ENCODE data around the gene ICAM2.
A peak's percentile ranks its signal among the peaks of the same experiment; 100 is the strongest.

GRCh38 chr17:63988741-63989621, 31.5 kb downstream of the ICAM2 start:
- TF ChIP-seq, protein P1, sequence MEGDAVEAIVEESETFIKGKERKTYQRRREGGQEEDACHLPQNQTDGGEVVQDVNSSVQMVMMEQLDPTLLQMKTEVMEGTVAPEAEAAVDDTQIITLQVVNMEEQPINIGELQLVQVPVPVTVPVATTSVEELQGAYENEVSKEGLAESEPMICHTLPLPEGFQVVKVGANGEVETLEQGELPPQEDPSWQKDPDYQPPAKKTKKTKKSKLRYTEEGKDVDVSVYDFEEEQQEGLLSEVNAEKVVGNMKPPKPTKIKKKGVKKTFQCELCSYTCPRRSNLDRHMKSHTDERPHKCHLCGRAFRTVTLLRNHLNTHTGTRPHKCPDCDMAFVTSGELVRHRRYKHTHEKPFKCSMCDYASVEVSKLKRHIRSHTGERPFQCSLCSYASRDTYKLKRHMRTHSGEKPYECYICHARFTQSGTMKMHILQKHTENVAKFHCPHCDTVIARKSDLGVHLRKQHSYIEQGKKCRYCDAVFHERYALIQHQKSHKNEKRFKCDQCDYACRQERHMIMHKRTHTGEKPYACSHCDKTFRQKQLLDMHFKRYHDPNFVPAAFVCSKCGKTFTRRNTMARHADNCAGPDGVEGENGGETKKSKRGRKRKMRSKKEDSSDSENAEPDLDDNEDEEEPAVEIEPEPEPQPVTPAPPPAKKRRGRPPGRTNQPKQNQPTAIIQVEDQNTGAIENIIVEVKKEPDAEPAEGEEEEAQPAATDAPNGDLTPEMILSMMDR (IDR thresholded peaks at IDR 0.05 in 4 of 5, conservative IDR thresholded peaks at IDR 0.05 in 1 of 5), result no peak
- peak; percentile 92 for TF ChIP-seq POLR2A (IDR thresholded peaks at IDR 0.05)
